PC-9 (cell line): ENCODE measurements around the gene YLPM1.

Experiments
- EZH2 ChIP-seq: fragments of 200-600 bp; sonication (generic); IDR thresholded peaks from 2 replicates; pipeline ENCODE4 v1.8.0; 2017; ENCODE audit warnings: antibody characterized with exemption, low read depth
- TF ChIP-seq, protein P1 (sequence below): fragments of 200-600 bp; sonication (generic); conservative IDR thresholded peaks from 2 replicates; pipeline ENCODE4 v1.6.1; 2017; ENCODE audit warnings: mixed run types, antibody characterized with exemption, mild to moderate bottlenecking, moderate library complexity

DNA sequence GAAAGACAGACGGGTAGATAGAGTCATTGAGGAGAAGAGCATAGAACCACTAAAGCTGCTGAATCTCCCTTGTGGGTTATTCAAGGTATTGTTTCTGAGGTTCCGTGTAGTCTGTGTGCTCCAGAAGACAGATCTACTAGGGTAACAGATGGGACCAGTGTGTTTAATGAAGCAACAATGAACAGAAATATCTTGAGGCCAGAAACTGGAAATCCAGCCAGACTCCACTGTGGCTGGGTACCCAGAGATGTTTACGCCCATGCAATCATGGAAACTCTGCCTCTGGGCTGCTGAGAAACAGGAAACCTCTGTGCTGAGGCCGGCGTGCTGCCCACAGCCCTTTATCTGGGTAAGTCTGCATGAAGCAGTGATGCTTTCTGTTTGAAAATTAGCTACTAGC lies 104.6 kb downstream of the YLPM1 start:
- TF ChIP-seq, protein P1, sequence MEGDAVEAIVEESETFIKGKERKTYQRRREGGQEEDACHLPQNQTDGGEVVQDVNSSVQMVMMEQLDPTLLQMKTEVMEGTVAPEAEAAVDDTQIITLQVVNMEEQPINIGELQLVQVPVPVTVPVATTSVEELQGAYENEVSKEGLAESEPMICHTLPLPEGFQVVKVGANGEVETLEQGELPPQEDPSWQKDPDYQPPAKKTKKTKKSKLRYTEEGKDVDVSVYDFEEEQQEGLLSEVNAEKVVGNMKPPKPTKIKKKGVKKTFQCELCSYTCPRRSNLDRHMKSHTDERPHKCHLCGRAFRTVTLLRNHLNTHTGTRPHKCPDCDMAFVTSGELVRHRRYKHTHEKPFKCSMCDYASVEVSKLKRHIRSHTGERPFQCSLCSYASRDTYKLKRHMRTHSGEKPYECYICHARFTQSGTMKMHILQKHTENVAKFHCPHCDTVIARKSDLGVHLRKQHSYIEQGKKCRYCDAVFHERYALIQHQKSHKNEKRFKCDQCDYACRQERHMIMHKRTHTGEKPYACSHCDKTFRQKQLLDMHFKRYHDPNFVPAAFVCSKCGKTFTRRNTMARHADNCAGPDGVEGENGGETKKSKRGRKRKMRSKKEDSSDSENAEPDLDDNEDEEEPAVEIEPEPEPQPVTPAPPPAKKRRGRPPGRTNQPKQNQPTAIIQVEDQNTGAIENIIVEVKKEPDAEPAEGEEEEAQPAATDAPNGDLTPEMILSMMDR: no peak
- no peak for TF ChIP-seq EZH2
